Peyer's patch (tissue), 4 donors: ENCODE data around the gene ADNP2.

Experiments used
- POLR2A ChIP-seq, 2 donors: fragments of 450-650 bp; IDR thresholded peaks; one replicate each; pipeline ENCODE4 v1.5.1; 2017; ENCODE audit warnings: antibody characterized with exemption in 2 of 2, mild to moderate bottlenecking in 2 of 2, moderate library complexity in 2 of 2
- TF ChIP-seq, protein P1 (sequence below), 6 experiments: fragments of 450-650 bp in 4 of 6; fragments of 200-600 bp in 2 of 6; sonication (generic) in 1 of 6; IDR thresholded peaks; one replicate each; pipeline ENCODE4 v1.5.1; 2017 to 2019; ENCODE audit warnings: antibody characterized with exemption in 6 of 6, mild to moderate bottlenecking in 3 of 6, moderate library complexity in 1 of 6

DNA sequence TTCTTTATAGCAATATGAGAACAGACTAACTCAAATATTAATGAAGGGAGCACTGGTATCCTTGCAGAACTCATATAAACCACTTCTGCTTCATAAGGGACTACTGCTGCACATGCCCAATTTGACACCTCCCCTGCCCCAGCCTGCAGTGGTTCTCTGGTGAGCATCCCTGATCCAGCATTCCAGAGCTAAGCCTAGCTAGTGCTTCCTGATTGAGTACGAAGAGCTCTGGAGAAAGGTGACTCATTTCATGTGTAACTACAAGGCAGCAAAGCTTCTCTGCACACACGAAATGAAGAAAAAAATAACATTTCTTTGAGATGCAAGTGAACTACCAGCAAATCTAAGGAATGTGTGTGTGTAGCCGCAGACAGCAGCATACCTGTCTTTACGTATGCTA is 22.8 kb upstream of the ADNP2 start:
- TF ChIP-seq, protein P1, sequence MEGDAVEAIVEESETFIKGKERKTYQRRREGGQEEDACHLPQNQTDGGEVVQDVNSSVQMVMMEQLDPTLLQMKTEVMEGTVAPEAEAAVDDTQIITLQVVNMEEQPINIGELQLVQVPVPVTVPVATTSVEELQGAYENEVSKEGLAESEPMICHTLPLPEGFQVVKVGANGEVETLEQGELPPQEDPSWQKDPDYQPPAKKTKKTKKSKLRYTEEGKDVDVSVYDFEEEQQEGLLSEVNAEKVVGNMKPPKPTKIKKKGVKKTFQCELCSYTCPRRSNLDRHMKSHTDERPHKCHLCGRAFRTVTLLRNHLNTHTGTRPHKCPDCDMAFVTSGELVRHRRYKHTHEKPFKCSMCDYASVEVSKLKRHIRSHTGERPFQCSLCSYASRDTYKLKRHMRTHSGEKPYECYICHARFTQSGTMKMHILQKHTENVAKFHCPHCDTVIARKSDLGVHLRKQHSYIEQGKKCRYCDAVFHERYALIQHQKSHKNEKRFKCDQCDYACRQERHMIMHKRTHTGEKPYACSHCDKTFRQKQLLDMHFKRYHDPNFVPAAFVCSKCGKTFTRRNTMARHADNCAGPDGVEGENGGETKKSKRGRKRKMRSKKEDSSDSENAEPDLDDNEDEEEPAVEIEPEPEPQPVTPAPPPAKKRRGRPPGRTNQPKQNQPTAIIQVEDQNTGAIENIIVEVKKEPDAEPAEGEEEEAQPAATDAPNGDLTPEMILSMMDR (IDR thresholded peaks at IDR 0.05) = no peak
- TF ChIP-seq POLR2A (IDR thresholded peaks at IDR 0.05) = no peak
